NCI-H2227 (cell line): Measurements from ENCODE around the gene TMEM63B.
A peak's percentile ranks its signal among the peaks of the same experiment; 100 is the strongest.
"Not testable (repeated sequence)": the region's sequence is repeated elsewhere in the genome, so short reads cannot be mapped to it uniquely, and the experiment has no call there.

Experiments
- DNase-seq: peaks from one replicate; lab custom pipeline; 2025; ENCODE audit not compliant: unreplicated experiment; lab: John Stamatoyannopoulos, UW

TMEM63B gene

DNA sequence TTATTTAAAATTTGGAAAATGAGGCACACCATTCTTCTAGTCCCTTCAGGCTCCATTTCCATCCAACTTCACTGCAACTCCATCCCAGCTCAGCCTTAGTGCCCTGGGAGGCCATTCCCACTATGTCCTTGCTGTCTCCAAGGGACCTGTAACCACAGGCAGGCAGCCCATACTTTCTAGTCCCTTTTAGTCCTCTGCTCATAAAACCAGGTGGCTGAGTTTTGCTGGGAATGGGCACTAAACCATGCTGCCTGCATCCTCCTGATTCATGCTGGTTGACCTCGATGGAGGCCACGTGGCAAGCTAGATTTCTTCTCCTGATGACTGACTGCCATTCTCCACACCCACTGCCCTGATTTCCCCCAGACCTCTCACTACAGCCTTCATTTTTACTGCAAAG, 61.9 kb downstream of the TMEM63B start:
- no peak for DNase-seq

DNA sequence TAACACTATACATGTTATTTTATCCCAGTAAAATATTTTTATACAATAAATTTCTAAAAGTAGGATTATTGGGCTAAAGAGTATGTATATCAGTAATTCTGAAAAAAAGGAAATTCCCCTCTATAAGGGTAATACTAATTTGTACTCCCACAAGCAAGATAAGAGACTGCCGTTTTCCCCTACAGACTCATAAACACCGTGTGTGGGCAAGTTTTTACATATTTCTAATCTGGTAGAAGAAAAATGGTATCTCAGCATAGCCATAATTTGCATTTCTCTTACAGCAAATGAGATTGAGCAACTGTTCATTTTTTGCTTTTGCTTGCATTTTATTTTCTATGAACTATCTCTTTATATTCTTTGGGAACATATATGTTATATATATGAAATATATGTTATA, 63.4 kb downstream of the TMEM63B start:
- no peak for DNase-seq

DNA sequence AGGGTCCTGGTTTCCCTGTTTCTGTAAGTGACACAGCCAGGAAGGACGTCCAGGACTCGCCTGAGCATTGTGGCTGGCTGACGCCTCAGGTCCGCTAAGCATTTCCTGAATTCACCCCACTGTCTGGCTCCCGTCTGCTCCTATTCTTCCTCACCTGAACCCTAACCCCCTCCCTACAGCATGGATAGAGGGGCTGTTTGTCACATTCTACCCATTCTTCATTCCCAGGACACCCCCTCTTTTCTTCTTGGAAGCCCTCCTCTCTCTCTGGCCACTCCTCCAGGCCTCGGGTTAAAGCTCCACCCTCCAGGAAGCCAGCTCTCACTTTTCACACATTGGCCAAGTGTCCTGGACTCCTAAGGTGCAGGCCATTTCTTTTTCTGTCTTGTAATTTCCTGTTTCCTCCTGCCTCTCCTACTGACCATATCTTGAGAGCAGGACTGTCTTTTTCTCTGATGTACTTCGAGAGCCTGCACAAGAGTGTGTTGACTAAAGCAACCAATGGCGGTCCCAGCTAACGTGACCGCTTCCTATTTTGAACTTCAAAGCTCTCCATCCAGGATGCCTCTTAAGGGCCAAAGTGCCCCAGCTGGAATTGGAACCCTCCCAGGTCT, 65.2 kb downstream of the TMEM63B start:
- peak; percentile 10 for DNase-seq

DNA sequence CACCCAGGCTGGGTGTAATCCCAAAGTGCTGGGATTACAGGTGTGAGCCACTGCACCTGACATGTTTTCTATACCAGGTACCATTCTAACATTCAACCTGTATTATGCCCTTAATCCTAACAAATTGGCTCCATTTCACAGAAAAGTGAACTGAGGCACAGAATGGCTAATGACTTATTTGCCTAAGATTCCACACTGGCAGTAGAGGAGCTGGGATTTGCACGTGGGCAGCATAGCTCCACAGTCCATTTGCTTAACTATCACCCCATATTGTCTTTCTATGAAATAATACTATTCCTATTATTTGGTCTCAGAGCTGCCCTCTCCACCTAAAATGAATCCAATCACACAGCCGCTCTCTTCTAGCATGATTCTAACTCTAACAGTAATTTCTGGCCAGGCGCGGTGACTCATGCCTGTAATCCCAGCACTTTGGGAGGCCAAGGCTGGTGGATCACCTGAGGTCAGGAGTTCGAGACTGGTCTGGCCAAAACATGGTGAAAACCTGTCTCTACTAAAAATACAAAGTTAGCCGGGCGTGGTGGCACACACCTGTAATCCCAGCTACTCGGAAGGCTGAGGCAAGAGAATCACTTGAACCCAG, 66.1 kb downstream of the TMEM63B start:
- DNase-seq: no peak

DNA sequence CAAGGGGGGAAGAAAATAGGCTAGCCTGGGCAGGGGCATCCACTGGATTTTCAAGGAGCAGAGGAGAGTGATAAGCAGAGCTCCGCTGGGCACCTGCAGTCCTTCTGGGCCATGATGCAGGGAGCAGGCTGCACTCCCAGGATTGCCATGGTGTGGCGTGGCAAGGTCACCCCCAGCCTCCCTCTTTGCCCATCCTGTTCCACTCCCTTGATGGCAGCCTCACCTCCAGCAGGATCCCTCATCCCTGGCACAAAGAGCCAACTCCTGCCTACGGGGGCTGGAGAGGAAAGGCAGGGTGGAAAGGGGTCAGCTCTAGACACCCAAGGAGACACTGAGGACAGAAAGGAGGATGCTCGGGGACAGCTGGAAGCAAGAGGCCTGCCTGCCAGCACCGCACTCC, 67.0 kb downstream of the TMEM63B start:
- no peak for DNase-seq

DNA sequence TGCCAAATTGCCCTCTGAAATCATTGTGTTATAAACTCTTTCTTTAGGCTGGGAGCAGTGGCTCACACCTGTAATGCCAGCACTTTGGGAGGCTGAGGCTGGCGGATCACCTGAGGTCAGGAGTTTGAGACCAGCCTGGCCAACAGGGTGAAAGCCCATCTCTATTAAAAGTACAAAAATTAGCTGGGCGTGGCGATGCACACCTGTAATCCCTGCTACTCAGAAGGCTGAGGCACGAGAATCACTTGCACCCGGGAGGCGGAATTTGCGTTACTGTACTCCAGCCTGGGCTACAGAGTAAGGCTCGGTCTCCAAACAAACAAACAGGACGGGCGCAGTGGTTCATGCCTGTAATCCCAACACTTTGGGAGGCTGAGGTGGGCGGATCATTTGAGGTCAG, 69.0 kb downstream of the TMEM63B start:
- DNase-seq: not testable (repeated sequence)

DNA sequence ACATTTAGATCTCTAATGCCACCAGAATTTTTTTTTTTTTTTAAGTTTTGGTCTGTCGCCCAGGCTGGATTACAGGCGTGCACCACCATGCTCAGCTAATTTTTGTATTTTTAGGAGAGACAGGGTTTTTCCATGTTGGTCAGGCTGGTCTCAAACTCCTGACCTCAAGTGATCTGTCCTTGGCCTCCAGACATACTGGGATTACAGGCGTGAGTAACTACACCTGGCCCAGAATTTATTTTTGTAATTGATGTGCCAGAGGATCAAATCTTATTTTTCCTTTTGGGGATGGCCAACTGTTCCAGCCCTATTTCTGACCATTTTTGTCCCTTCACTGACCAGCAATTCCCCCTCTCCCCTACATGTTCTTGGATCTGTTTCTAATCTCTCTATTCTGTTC, 71.3 kb downstream of the TMEM63B start:
- DNase-seq: no peak

DNA sequence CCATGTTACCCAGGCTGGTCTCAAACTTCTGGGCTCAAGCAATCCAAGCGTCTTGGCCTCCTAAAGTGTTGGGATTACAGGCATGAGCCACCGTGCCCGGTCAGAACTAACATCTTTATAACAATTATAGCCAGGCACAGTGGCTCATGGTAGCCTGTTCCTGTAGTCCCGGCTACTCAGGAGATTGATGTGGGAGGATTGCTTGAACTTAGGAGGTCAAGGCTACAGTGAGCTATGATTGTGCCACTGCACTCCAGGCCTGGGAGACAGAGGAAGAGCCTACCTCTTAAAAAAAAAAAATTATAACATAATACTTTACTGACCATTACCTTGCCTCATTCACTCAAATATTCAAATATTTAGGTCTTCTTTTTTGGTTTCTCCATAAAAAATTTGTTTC, 72.5 kb downstream of the TMEM63B start:
- no peak for DNase-seq

DNA sequence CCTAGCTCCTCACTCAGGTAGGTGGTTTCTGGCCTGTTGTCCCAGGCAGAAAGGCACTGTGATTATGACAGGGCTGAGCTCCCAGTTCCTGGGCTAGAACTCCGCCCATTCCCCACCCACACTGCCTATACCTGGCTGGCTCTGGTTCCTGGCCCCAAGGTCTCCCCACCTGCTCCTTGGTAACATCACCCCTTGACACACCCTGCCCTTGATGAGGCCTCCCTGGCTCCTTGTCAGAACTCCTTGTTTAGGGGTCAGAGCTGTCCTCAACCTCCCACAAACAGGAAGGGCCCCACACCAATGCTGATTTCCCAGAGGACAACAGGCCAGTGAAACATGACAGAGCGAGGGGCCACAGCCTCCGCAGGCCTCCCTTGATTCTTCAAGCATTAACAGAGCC, 73.8 kb downstream of the TMEM63B start:
- no peak for DNase-seq

DNA sequence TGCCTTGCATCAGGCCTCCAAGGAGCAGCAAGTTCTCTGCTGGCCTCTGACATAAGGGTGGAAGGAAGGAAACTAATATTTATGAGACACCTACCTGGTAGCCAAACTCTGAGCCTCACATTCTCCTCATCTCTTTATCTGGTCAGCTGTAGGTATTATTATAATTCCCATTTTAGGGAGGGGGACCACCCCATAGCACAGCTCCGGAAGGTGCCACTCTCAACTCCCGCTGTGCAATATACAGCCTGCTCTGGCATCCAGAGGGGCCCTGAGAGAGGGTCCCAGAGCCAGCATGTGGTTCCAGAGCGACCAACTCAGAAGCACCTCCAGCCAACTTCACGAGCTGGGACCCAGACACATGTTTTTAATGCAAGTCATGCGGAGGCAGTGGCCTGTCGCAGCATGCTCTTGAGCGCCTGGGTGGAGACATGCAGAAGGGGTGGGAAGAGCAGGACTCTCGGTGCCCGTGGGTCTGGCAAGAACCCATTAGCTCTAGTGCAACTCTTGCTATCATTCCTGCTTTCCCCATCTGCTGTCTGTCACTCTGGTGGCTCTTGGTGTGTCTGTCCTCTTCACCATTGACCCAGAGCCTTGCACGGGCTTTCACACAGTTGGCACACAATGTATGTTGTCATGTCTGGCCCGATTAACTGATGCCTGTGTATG, 74.4 kb downstream of the TMEM63B start:
- DNase-seq: no peak

DNA sequence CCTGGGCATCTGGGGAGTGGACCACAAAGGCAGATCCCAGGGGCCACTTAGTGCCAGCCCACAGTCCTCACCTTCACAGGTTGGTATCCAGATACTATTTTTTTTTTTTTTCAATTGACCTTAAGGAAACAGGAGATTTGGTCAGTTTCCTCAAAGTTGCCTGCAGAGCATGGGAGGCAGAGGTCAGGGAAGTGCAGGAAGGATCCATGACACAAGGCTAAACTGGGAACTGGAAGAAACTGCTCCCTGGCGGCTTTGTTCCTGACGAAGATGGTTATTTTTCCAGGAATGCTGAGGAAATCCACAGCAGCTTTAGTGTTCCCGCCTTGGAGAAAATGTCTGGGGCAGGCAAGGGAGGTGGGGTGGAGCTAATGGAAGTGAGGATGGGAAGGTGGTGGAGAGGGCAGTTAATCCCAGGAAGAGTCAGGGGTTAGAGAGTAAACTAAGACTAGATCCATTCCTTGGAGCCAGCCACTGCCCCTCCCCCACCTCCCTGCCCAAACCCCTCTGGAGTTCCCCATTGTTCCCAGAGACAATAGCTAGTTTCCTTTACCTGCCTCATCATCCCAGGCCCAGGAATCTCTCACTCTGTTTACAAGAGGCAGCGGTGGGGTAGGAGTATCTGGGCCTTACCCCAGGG, 75.1 kb downstream of the TMEM63B start:
- no peak for DNase-seq

DNA sequence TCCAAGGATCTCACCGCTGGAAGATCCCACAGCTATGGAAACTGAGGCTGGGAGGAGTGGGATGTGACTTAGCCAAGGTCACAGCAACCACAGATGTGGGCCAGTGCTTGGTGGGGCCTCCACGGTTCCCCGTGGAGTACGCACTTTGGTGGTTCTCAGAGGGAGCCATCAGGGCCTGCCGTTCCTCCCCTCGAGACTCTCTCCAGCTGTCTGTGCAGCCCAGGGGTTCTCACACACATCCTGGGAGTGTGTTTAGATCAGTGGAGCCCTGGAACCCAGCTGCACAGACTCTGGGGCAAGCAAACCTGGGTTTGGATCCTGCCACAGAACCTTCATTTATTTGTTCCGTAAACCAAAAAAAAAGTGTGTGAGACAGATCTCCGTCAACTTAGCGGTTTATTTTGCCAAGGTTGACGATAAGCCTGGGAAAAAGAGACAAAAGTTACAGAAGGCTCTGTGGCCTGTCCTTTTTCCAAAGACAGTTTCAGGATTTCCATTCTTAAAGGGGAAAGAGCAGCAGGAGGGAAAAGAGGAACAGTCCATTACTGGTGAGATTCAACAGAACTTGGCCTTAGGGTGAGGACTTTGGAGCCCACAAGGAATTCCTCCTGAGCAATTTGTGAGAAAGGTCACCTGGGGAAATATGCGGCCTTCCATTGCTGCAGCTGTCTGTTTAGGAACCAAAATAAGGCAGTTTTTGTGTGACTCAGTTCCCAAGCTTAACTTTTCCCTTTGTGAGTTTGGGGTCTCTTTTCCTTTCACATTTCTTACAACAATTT, 75.8 kb downstream of the TMEM63B start:
- no peak for DNase-seq

DNA sequence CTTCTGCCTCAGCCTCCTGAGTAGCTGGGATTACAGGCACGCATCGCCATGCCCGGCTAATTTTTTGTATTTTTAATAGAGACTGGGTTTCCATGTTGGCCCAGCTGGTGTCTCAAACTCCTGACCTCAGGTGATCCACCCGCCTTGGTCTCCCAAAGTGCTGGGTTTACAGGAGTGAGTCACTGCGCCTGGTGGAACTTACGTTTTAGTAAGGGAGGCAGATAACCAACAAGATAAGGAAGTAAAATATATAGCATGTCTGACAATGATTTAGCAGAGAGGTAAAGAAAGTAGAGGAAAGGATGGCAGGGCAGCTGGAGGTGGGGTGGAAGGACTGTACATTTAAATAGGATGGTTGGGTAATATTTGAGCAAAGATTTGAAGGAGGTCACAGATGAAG, 76.6 kb downstream of the TMEM63B start:
- DNase-seq: no peak
